HG03095 (cell line): Measurements from ENCODE around the gene ASCL5.
A peak's percentile ranks its signal among the peaks of the same experiment; 100 is the strongest.
"Not testable (repeated sequence)": the region's sequence is repeated elsewhere in the genome, so short reads cannot be mapped to it uniquely, and the experiment has no call there.

Source experiments
- ATAC-seq: cut with Tn5 transposase; IDR thresholded peaks from one replicate; pipeline ENCODE4 v1.9.1; 2021; ENCODE audit warnings: moderate library complexity; ENCODE audit not compliant: unreplicated experiment

Gene ASCL5, protein sequence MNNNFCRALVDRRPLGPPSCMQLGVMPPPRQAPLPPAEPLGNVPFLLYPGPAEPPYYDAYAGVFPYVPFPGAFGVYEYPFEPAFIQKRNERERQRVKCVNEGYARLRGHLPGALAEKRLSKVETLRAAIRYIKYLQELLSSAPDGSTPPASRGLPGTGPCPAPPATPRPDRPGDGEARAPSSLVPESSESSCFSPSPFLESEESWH

DNA sequence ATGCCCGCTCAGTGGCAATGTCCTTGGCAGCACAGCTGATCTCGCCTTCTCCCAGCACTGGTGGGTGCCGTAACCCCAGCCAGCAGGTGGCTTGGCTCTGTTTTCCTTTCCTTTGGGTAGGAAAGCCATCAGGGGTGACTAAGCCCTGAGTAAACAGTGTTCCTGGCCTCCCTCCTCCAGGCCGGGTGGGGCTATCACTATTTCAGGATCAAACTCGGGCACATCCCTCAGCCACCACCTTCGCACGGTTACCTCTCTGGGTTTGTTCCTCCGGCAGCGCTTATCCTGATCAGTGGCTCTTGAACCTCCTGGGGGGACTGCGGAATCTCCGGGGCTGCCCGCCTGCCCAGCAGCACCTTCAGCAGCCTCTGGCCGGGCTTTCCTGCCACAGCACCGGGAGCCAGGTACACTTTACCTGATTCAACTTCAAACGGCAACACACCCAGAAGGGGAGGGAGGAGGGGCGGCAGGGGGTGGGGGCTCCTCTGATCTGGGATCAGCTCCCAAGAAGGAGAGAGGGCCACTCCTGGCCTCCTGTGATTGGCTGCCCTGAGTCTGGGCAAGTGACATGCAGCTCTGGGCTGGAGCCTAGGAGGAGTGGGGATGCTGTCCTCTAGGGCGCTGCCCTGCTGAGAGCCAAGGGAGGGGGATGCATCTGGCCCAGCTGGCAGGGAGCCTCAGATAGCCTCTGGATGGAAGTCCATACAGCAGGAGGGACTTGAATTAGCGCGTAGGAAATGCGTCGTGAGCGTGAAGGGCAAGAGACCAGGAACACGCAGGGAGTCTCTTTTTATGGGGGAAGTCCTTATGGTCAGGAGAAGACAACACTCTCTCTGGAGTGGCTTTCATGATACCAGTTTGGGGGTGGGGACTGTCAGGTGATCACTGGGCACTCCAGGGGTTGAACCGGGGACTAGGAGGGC, at the start of gene ASCL5:
TSS of gene ASCL5 (minus strand) at position 353 of the 923 bp plus-strand sequence. CDS start 11,812 bp downstream, outside the sequence.
- no peak for ATAC-seq

GRCh38 chr1:201175820-201176500, 49.0 kb upstream of the ASCL5 start:
- no peak for ATAC-seq

DNA sequence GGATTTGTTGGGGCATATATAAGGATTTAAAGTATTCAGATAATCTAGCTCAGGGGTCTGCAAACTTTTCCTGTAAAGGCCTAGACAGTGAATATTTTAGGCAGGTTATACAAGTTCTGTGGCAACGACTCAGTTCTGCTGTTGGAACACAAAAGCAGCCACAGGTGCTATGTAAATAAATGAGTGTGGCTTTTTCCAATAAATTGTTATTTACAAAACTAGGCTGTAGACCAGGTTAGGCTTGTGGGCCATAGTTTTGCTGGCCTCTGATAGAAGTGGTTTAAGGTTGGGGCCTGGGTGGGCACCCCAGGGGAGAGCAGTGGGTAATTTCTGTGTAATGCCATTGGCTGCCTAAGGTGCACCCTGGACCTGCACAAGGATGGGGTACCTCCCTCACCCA, 46.8 kb upstream of the ASCL5 start:
- ATAC-seq = no peak

DNA sequence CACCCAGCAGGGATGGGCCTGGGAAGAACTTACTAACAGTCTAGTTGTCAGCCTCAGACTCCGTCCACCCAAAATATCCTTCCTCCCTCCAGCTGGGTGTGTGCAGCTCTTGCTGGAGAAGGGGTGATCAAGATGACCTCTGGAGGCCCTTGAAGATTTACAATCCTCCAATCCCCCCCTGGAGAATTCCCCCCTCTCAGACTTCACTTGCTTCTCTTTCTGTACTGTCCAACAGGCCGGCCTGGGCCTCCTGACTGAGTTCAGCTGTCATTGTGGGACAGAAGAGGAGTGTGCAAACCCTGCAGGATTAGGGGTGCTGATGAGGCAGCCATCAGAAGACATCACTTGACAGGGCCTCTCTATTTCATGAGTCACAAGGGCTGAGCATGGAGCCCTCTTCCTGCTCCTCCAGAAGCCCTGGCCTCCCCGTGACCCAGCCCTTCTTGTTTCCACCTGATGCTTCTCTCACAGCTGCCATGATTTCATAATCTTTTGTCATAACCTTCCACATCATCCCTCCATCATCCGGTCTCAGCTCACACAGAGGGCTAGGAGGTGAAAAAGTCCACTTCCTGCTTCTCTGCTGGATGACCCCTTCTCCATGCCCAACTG, 46.1 kb upstream of the ASCL5 start:
- no peak for ATAC-seq

GRCh38 chr1:201172326-201172725, 45.3 kb upstream of the ASCL5 start:
- no peak for ATAC-seq

- peak; percentile 33 for ATAC-seq
Observed at GRCh38 chr1:201171063-201172036, 44.4 kb upstream of the ASCL5 start.

DNA sequence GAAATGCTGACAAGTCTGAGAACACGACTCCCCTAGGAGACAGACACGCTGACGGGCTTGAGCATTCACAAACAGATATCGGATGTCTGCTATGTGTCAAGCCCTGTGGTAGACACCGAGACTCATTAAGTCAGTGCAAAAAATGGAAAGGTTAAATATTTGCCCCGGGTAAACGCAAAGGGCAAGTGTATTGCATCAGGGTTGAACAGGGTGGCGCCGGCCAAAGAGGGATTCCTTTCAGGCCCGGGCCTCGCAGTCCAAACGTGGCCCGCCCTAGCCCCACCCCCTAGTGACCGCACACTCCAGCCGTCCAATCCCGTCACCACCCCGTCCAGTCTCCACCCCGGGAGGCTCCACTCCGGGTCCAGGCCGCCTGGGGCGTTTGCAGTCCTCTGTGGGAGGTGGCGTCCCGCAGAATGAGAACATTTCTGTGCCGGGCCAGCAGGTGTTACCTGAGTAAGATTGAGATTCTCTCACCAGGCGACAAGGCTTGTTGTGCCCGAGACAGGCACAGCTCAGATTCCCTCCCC, 43.6 kb upstream of the ASCL5 start:
- ATAC-seq = peak; percentile 97

DNA sequence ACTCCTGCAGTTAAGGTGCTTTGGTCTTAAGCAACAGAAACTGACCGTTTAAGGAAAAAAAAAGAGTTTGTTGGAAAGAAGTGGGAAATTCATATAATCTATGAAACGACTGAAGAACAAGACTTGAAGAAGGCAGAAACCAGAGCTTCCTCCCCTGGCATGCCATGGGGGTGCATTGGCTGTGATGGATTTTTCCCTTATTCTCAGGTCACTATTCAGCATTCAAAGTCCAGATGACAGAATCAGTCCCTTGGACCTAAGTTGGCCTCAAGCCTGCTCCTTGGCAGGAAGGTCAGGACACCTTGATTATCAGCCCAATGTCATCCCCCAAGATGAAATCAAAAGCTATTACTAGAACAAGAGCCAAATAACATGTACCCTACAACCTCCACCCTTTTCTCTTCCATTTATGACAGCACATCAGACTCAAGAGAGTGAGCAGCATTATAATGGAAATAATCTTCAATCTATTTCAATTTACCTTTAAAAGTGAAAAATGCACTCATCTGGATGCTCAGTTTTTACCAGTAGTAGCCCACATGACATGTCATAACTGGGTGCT, 43.1 kb upstream of the ASCL5 start:
- no peak for ATAC-seq

- no peak for ATAC-seq
Observed at GRCh38 chr1:201169203-201169602, 42.2 kb upstream of the ASCL5 start.

GRCh38 chr1:201167041-201167991, 40.3 kb upstream of the ASCL5 start:
- no peak for ATAC-seq

DNA sequence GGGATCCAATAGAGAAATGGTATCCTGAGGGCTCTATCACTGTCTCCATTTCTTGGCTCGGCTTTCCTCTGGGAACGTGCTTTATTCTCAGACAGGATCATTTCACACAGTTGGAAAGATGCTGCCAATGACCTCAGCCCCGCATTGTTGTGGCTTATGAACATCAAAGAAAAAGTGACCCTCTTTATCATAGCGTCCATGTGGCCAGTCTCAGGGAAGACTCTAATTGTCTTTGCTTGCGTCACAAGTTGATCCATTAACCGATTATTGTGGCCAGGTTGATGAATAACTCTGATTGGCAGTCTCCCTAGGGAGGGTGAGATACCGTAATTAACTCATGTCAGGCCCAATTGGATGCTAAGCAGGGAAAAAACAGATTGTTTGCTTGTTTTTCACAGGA, 37.7 kb upstream of the ASCL5 start:
- no peak for ATAC-seq

GRCh38 chr1:201163707-201164106, 36.7 kb upstream of the ASCL5 start:
- ATAC-seq = no peak

DNA sequence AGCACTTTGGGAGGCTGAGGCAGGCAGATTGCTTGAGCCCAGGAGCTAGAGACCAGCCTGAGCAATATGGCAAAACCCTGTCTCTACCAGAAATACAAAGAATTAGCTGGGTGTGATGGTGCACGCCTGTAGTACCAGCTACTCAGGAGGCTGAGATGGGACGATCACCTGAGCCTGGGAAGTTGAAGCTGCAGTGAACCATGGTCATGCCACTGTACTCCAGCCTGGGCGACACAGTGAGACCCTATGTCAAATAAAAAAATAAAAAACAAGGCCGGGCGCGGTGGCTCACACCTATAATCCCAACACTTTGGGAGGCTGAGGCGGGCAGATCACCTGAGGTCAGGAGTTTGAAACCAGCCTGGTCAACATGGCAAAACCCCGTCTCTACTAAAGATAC, 36.1 kb upstream of the ASCL5 start:
- not testable (repeated sequence) for ATAC-seq

- no peak for ATAC-seq
Observed at GRCh38 chr1:201157949-201158348, 31.0 kb upstream of the ASCL5 start.

DNA sequence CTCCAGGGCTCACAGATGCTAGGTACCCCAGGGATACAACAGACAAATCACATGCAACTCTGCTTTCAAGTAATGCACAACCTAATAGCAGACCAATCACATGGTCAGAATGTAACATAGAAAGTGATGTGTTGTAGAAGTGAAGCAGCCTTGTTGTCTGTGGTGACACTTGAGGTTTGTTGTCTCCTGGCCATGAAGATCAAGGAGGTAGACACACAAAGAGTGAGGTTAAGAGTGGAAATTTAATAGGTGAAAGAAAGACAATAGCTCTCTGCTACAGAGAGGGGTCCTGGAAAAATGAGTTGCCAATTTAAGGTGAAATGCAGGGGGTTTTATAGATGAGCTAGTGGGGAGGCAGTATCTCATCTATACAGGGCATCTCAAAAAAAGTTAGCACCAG, 29.8 kb upstream of the ASCL5 start:
- no peak for ATAC-seq

DNA sequence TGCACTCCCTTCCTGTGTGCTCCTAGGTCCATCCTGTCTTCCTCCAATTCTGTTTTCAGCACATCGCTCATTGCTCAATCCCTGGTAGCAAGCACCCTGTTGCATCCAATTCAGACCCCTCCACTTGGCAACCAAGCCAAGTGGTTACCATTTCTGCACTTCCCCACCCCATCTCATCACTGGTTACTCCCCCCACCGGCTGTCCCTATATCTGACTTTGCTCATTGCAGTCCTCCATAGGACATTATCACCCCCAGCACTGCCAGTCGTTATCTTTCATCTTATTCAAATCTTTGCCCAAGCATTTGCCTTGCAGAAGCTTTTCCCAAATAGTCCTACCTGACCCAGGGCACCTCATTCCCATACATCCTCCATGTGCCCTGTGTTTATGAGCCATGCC, 29.4 kb upstream of the ASCL5 start:
- ATAC-seq = no peak

DNA sequence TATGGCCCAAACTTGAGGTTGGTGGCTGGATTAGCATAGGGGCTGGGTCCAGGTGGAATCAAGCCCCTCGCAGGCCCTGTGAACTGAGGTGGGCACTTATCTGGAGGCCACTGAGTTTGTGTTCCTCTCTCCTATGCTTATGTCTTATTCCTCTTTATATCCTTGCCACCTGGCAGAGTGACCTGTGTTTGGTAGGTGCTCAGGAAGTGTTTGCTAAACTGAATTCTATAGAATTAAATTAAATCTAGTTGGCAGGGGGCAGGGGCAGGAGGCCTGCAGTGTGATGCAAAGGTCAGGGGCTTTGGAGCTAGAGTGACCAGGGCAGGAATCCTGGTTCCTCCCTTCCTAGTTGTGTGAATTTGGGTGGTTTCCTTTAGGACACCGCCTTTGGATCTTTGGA, 28.4 kb upstream of the ASCL5 start:
- no peak for ATAC-seq

GRCh38 chr1:201154389-201155165, 27.6 kb upstream of the ASCL5 start, which contains the start of gene TMEM9:
TSS of gene TMEM9 (minus strand) at chr1:201154474. CDS start at chr1:201153923, 551 bp downstream.
- peak; percentile 96 for ATAC-seq
